Psoas muscle (tissue), 8 donors: ENCODE measurements around the gene COL9A3. TPM values are rescaled to one million over a fixed set of nuclear protein-coding genes. Genes with fewer than 3 reads are reported as not detected.

Experiments
- ATAC-seq, 4 donors: fragments of 200-7000 bp; cut with Tn5 transposase; one replicate each; pipeline ENCODE4 v1.9.1; 2020; ENCODE audit warnings: moderate library complexity in 3 of 4, mild to moderate bottlenecking in 2 of 4
- DNase-seq, 2 donors: peaks; one replicate each; pipeline ENCODE4 v3.0.0-alpha.2; 2020
- H3K27ac ChIP-seq: fragments of 200-600 bp; one replicate; pipeline ENCODE4 v1.8.0; 2022
- H3K27me3 ChIP-seq, 3 donors: fragments of 200-600 bp in 1 of 3; one replicate each; pipeline versions ENCODE4 v1.6.1 to v1.8.0; 2013 to 2022; ENCODE audit warnings: low read length in 2 of 3, mild to moderate bottlenecking in 2 of 3, moderate library complexity in 1 of 3; ENCODE audit not compliant: insufficient read depth in 3 of 3
- H3K36me3 ChIP-seq, 2 donors: fragments of 200-600 bp in 1 of 2; one replicate each; pipeline versions ENCODE4 v1.6.1 to v1.8.0; 2013 to 2022; ENCODE audit warnings: low read depth in 1 of 2, mild to moderate bottlenecking in 1 of 2, moderate library complexity in 1 of 2; ENCODE audit not compliant: insufficient read depth in 1 of 2
- H3K4me1 ChIP-seq: fragments of 200-600 bp; one replicate; pipeline ENCODE4 v1.8.0; 2022
- H3K4me3 ChIP-seq: fragments of 200-600 bp; one replicate; pipeline ENCODE4 v1.8.0; 2022; ENCODE audit warnings: mild to moderate bottlenecking
- H3K9me3 ChIP-seq: fragments of 200-600 bp; one replicate; pipeline ENCODE4 v1.8.0; 2022
- WGBS, 3 donors: extraction: QIAGEN DNeasy Blood & Tissue Kit; methylation state at CpG; one replicate each; pipeline versions ENCODE4 v1.1.6 to v1.1.7; 2013; 5-methylcytosine and 5-hydroxymethylcytosine counted together
- intact Hi-C, 2 donors: fragments of 100-400 bp; cut with DNase I; formaldehyde crosslinking; loops; one replicate each; pipeline versions ENCODE4 v1.11.0 to v1.14.2; 2022
- polyA plus RNA-seq, 3 donors: library from polyadenylated mRNA; stranded (reverse); fragments of 200-250 nt; gene quantifications; one replicate each; pipeline ENCODE4 v1.2.3, GENCODE V29; 2013
- total RNA-seq, 4 donors: library from RNA; stranded (reverse); fragmentation: NEBNext Ultra II Directional in 2 of 4; extraction: Animal tissue kit (Norgen Biotek cat#: 25700) in 2 of 4; gene quantifications; one replicate each; pipeline versions ENCODE4 v1.2.1 to v1.2.4, GENCODE V29; 2021 to 2023
- TF ChIP-seq, protein P1 (sequence below): fragments of 200-600 bp; IDR thresholded peaks from one replicate; pipeline ENCODE4 v1.8.0; 2022; ENCODE audit warnings: antibody characterized with exemption
- donor health status: healthy with polysubstance abuse.
- donor health status: DM: no; HTN: no; CAD: no; lungs with moderate emphysema.
- donor health status: Bipolar disorder and iron deficiency.
- donor health status: healthy.
- donor health status: DM: yes; HTN: yes; CAD: no.
- donor health status: DM: no; HTN: no; CAD: no.
- donor health status: DM: no; HTN: no; CAD: no.
- donor health status: DM: yes; HTN: yes; CAD: no.

COL9A3 gene
- total and polyA plus RNA-seq, 7 donors, result 0.27 to 0.86 (median 0.59) TPM; not detected in 1

DNA sequence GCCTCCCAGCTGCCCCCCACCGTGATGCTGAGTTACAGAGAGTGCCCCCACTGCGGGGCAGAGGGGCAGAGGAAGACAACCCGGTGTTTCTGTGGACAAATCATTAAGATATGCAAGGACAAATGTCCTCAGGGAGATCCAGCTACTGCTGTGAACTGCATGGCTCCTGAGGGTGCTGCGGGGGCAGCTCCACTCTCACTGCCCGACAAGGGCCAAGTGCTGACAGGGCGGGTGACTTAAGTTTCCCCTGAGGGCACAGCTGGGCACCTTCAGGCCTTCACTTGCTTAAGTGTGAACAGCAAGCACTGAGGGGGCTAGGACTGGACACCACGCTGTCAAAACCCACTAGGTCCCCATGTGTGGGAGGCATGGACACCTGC lies 71.0 kb downstream of the COL9A3 start:
- no peak for ATAC-seq
- Histone ChIP-seq H3K27me3 (no peaks in the 10 kb centered on the region), H3K36me3 (peaks cover 14 to 71% of the 10 kb centered on the region in 2 donors), H3K27ac (no peak overlapping the region), H3K4me3 (no peak overlapping the region), H3K4me1 (no peaks in the 10 kb centered on the region), H3K9me3 (no peaks in the 10 kb centered on the region)
- intact Hi-C loops, result no loop called here
- DNase-seq, result peak in 1 of 2 donors; percentile 41
- TF ChIP-seq, protein P1, sequence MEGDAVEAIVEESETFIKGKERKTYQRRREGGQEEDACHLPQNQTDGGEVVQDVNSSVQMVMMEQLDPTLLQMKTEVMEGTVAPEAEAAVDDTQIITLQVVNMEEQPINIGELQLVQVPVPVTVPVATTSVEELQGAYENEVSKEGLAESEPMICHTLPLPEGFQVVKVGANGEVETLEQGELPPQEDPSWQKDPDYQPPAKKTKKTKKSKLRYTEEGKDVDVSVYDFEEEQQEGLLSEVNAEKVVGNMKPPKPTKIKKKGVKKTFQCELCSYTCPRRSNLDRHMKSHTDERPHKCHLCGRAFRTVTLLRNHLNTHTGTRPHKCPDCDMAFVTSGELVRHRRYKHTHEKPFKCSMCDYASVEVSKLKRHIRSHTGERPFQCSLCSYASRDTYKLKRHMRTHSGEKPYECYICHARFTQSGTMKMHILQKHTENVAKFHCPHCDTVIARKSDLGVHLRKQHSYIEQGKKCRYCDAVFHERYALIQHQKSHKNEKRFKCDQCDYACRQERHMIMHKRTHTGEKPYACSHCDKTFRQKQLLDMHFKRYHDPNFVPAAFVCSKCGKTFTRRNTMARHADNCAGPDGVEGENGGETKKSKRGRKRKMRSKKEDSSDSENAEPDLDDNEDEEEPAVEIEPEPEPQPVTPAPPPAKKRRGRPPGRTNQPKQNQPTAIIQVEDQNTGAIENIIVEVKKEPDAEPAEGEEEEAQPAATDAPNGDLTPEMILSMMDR, result no peak
- WGBS, 3 donors, result 83 to 90% (median 85%) methylated on average over 7 of the region's 7 CpGs

DNA sequence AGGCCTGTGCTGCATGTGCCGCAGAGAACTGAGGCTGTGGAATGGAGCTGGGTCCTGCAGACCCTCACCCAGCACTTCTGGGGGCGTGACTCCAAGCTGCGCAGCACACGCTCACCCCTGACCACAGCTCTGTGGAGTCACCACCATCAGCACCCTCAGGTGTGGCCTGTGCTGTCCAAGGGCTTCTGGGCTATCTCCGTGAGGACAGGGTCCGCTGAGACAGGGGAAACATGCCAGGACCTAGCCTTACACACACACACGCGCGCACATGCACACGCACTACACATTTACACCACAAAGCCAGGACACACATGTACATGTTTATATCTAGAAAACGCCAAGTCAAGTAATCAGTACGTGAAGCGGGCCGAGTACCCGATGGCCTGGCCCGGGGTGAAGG lies 71.6 kb downstream of the COL9A3 start:
- WGBS, 3 donors, result 91 to 95% (median 95%) methylated on average over 16 of the region's 16 CpGs
- intact Hi-C loops, result no loop called here
- ATAC-seq (no peak), DNase-seq (peak in 1 of 2 donors; percentile 27)
- no peaks in the 10 kb centered on the region for H3K4me1 ChIP-seq
- no peaks in the 10 kb centered on the region for H3K9me3 ChIP-seq
- H3K27me3 ChIP-seq, result no peaks in the 10 kb centered on the region
- H3K4me3 ChIP-seq, result no peak overlapping the region
- H3K27ac ChIP-seq, result no peak overlapping the region
- TF ChIP-seq, protein P1, result no peak
- H3K36me3 ChIP-seq, result peaks cover 14 to 77% of the 10 kb centered on the region in 2 donors

DNA sequence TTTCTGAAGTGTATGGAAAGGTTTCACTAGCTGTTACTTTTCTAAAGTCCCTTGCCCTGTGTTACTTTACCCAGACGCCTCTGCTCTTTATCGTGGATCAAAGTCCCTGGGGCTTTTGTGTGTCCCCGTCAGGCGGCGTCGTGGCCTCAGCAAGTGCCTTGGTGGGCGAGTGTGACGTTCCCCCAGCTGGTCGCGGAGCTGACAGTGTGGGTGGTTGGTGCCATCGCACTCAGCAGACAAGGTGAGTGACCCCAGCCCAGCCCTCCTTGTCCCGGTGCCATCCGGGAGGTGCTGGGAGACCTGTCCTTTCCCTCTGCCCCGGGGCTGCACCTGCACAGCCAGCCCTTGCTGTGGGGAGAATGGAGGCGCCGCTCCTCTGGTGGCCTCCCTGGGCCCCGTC lies 72.1 kb downstream of the COL9A3 start:
- H3K27me3 ChIP-seq, result no peaks in the 10 kb centered on the region
- TF ChIP-seq, protein P1, result no peak
- H3K27ac ChIP-seq, result no peak overlapping the region
- no peak overlapping the region for H3K4me3 ChIP-seq
- WGBS, 3 donors, result 90 to 96% (median 94%) methylated on average over 16 to 17 of the region's 17 CpGs
- H3K4me1 ChIP-seq, result no peaks in the 10 kb centered on the region
- ATAC-seq (no peak), DNase-seq (peak in 1 of 2 donors; percentile 44)
- H3K36me3 ChIP-seq, result peaks cover 19 to 82% of the 10 kb centered on the region in 2 donors
- intact Hi-C loops, result no loop called here
- H3K9me3 ChIP-seq, result no peaks in the 10 kb centered on the region

DNA sequence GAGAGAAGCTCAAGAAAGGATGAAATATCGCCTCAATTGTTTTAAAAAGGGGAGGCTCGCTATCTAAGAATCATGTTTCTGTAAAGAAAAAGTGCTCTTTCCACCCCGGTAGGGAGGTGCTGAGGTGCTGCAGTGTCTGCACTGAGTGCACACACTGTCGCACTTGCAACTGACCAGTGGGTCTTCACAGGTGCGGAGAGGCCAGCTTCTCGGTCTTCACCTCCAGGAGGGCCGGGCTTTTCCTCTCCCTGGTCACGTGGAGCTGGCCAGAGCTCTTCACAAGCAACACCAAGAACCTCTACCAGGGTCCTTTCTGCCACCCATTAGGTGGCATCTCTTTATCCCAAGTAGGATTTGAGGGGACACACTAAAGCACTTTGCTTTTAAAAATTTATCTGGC lies 72.6 kb downstream of the COL9A3 start:
- TF ChIP-seq, protein P1, result no peak
- intact Hi-C loops, result no loop called here
- Histone ChIP-seq H3K27ac (no peak overlapping the region), H3K9me3 (no peaks in the 10 kb centered on the region), H3K4me1 (no peaks in the 10 kb centered on the region), H3K4me3 (no peak overlapping the region), H3K27me3 (no peaks in the 10 kb centered on the region), H3K36me3 (peaks cover 21 to 87% of the 10 kb centered on the region in 2 donors)
- DNase-seq, result no peak
- WGBS, 3 donors, result 89 to 92% (median 91%) methylated on average over 8 of the region's 8 CpGs
- no peak for ATAC-seq

DNA sequence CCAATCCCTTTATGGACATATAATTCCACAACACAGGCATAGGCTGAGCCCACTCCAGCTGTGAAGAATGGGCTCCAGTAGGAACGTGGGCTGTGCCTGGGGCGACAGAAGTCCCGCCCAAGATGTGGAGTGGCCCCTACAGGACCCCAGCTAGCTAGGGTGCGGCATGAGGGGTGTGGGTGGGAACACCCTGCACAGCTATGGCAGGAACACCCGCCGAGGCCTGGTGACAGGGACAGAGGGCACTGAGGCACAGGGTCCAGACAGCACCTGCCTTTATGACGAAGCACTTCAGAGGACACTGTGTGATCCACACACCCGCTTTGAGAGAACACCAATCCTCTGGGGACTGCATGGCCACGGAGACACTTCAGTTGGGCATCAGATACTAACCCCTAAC lies 73.0 kb downstream of the COL9A3 start:
- intact Hi-C loops, result no loop called here
- Histone ChIP-seq H3K9me3 (no peaks in the 10 kb centered on the region), H3K4me1 (no peaks in the 10 kb centered on the region), H3K4me3 (no peak overlapping the region), H3K27ac (no peak overlapping the region), H3K36me3 (peaks cover 24 to 91% of the 10 kb centered on the region in 2 donors), H3K27me3 (no peaks in the 10 kb centered on the region)
- DNase-seq, result no peak
- TF ChIP-seq, protein P1, result no peak
- no peak for ATAC-seq
- WGBS, 3 donors, result 85 to 92% (median 88%) methylated on average over 9 of the region's 9 CpGs
